GM21576 (cell line): ENCODE results near the gene DNAH3.
"Not testable (repeated sequence)": the region's sequence is repeated elsewhere in the genome, so short reads cannot be mapped to it uniquely, and the experiment has no call there.

Source experiments
- ATAC-seq: cut with Tn5 transposase; IDR thresholded peaks from one replicate; pipeline ENCODE4 v1.9.1; 2021; ENCODE audit warnings: mild to moderate bottlenecking, moderate library complexity; ENCODE audit not compliant: unreplicated experiment

The DNAH3 gene

GRCh38 chr16:21130811-21131210, 19.8 kb downstream of the DNAH3 start:
- ATAC-seq, result no peak

GRCh38 chr16:21128991-21129390, 21.7 kb downstream of the DNAH3 start:
- no peak for ATAC-seq

GRCh38 chr16:21126518-21126917, 24.1 kb downstream of the DNAH3 start:
- ATAC-seq, result no peak

GRCh38 chr16:21125191-21125590, 25.5 kb downstream of the DNAH3 start:
- ATAC-seq, result no peak

- ATAC-seq, result no peak
These were observed 29.6 kb downstream of the DNAH3 start for GRCh38 chr16:21120976-21121520.

GRCh38 chr16:21117567-21117966, 33.1 kb downstream of the DNAH3 start:
- ATAC-seq, result no peak

- ATAC-seq, result no peak
These were observed 34.4 kb downstream of the DNAH3 start for GRCh38 chr16:21116148-21116693.

DNA sequence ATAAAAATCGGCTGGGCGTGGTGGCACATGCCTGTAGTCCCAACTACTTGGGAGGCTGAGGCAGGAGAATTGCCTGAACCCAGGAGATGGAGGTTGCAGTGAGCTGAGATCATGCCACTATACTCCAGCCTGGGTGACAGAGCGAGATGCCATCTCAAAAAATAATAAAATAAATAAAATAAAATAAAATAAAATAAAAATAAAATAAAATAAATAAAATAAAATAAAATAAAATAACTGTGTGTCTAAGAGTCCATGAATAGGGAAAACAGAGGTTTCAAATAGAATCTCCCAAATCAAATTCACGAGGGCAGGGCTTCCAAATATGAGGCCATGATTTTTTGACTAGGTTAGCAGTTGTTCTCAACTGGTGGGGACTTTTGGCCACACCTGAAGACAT, 35.1 kb downstream of the DNAH3 start:
- not testable (repeated sequence) for ATAC-seq

DNA sequence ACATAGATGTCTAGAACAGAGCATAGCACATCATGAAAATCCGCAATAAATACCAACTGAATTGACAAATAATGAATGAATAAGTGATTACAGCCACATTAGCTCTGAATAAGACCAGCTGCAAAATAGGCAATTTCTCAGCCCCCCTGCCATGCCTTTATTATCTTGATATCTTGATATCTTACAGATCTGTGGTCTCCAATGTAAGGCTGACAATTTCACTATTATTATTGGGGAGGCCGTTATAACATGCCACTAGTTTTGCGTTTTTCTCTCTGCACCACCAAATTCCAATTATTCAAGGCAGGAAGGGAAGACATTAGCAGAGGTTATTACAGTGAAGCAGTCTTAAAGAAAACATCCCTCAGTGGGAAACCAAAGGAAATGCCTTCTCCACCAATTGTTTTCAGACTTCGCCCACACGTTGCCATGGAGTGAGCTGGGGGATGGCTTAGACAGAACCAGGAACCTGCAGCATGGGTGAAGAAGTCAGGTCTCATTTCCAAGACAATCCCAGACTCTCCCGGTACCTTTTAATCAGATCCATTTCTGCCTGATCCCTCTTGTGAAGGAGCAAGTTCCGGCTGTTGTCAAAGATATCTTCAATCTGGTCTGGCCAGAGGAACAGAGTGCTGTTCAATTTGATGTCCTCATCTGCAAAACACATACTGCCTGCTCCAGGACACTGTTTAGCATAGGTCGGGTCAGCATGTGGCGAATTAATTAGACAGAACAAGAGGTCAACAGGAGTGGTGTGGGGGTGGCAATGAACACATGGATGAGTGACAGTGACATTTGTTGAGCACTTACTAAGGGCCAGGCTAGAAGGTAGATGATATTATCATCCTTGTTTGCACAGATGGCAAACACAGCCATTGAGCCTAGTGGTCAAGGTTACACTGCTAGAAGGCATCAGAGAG, 46.4 kb downstream of the DNAH3 start:
- no peak for ATAC-seq

- no peak for ATAC-seq
These were observed 48.8 kb downstream of the DNAH3 start for GRCh38 chr16:21101631-21102420.

GRCh38 chr16:21100447-21100846, 50.2 kb downstream of the DNAH3 start:
- ATAC-seq, result no peak

DNA sequence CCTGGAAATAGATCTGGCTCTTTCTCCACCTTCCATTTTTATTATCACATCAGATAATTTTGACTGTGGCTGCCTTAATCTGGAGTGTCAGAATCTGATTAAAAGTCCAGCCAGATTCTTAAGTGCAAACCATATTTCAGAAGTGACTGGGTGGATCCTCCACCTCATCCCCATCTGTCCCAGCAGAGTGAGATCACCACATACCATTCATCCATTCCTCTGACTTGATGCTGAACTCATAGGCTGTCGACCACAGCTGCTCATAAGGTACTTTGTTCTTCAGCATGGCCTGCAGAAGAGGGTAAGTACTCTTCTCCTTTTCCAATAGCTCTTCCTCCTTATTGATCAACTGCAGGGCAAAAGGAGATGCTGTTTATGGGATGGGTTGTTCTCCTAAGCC, 53.5 kb downstream of the DNAH3 start:
- no peak for ATAC-seq

DNA sequence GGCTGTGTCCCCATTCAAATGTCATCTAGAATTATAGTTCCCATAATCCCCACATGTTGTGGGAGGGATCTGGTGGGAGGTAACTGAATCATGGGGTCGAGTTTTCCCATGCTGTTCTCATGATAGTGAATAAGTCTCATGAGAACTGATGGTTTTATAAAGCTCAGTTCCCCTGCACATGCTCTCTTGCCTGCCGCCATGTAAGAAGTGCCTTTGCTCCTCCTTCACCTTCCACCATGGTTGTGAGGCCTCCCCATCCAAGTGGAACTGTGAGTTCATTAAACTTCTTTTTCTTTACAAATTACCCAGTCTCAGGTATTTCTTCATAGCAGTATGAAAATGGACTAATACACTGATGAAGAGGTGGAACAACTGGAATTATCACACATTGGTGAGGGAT, 55.9 kb downstream of the DNAH3 start:
- not testable (repeated sequence) for ATAC-seq

GRCh38 chr16:21092951-21093350, 57.7 kb downstream of the DNAH3 start:
- ATAC-seq, result no peak

- no peak for ATAC-seq
These were observed 61.8 kb downstream of the DNAH3 start for GRCh38 chr16:21088646-21089538.

- ATAC-seq, result no peak
These were observed 62.5 kb downstream of the DNAH3 start for GRCh38 chr16:21088143-21088542.

GRCh38 chr16:21084631-21085225, 65.9 kb downstream of the DNAH3 start:
- ATAC-seq, result no peak

DNA sequence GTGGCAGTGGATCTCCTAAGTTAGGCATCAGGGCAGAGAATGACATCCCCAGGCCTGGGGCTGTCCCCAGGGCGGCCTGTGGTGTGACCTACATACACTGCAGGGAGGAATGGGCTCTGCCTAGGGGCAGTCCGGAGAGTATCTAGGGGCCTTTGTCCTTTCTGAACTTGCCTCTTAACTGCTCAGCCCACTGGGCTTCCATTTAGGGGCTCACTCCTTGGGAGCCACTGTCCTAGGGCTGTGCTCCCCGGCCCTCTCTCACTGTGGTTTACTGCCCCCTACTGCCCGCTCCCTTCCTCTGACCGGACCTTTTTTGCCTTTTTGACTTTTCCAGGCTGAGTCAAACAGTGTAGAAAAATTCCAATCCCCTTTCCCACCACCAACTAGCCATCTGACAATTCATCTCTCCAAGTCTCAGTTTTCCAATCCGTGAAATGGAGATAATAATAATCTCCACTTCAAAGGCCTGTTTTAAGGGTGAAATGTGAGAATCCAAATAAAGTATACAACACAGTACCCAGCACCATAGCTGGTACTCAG, 66.8 kb downstream of the DNAH3 start:
- ATAC-seq, result no peak

DNA sequence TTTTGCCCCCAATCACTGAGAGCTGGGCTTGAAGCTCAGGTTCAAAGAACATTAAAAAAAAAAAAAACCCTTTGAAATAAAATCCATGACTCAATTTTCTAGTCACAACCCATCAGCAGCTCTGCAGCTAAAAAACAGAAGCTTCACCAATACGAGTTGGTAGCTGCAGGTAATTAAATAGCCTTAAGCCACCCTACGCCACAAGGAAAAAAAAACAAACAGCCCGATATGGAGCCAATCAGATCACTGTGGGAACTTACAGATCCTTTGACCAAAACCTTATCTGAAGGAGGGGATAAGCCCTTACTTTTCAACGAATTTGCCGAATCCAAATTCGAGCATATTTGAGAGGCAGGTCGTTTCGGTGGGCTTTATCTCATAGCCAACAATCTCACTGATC, 69.3 kb downstream of the DNAH3 start:
- ATAC-seq, result no peak

- no peak for ATAC-seq
These were observed 72.1 kb downstream of the DNAH3 start for GRCh38 chr16:21078563-21078962.
